HG03520 (cell line): Measurements from ENCODE around the gene SBF1.

Experiments used
- ATAC-seq: cut with Tn5 transposase; IDR thresholded peaks from one replicate; pipeline ENCODE4 v1.9.1; 2021; ENCODE audit warnings: mild to moderate bottlenecking, moderate library complexity; ENCODE audit not compliant: unreplicated experiment

Gene SBF1

GRCh38 chr22:50486561-50487289 is 11.9 kb upstream of the SBF1 start, which contains the start of gene MIOX:
MIOX (plus strand) TSS chr22:50486859; CDS start chr22:50486898, 39 bp downstream.
- ATAC-seq, result no peak

GRCh38 chr22:50485221-50486131 is 10.6 kb upstream of the SBF1 start:
- ATAC-seq, result no peak

GRCh38 chr22:50483977-50484853 is 9.4 kb upstream of the SBF1 start:
- ATAC-seq, result no peak

- no peak for ATAC-seq
Measured at GRCh38 chr22:50483556-50483955, 8.7 kb upstream of the SBF1 start.

GRCh38 chr22:50483106-50483505 is 8.3 kb upstream of the SBF1 start:
- no peak for ATAC-seq

- no peak for ATAC-seq
Measured at GRCh38 chr22:50482107-50483074, 7.6 kb upstream of the SBF1 start.

GRCh38 chr22:50481440-50482106 is 6.7 kb upstream of the SBF1 start, which contains the start of gene ADM2:
ADM2 (plus strand) TSS chr22:50481543; CDS start chr22:50481848, 305 bp downstream.
- ATAC-seq, result no peak

- no peak for ATAC-seq
Measured at GRCh38 chr22:50481045-50481439, 6.2 kb upstream of the SBF1 start.

- ATAC-seq, result no peak
Measured at GRCh38 chr22:50479721-50480120, 4.9 kb upstream of the SBF1 start.

- ATAC-seq, result no peak
Measured at GRCh38 chr22:50477923-50478322, 3.1 kb upstream of the SBF1 start.

GRCh38 chr22:50476868-50477267 is 2.0 kb upstream of the SBF1 start:
- no peak for ATAC-seq

GRCh38 chr22:50475652-50476002 is 792 bp upstream of the SBF1 start:
- ATAC-seq, result no peak

GRCh38 chr22:50473855-50474671 is 772 bp downstream of the SBF1 start:
- ATAC-seq, result no peak

GRCh38 chr22:50473088-50473487 is 1.7 kb downstream of the SBF1 start:
- no peak for ATAC-seq

GRCh38 chr22:50471962-50472361 is 2.9 kb downstream of the SBF1 start:
- no peak for ATAC-seq

- no peak for ATAC-seq
Measured at GRCh38 chr22:50471197-50471847, 3.5 kb downstream of the SBF1 start.

GRCh38 chr22:50470491-50470890 is 4.3 kb downstream of the SBF1 start:
- no peak for ATAC-seq
